ENCODE measurements around the gene BRAF. TPM values are rescaled to one million over a fixed set of nuclear protein-coding genes. Genes with fewer than 3 reads are reported as not detected.
"Not testable (repeated sequence)": the region's sequence is repeated elsewhere in the genome, so short reads cannot be mapped to it uniquely, and the experiment has no call there.

BRAF gene
- total RNA-seq, 2 donors from 2014 or later, result 30.8 to 52.9 TPM

GRCh38 chr7:140754506-140754905 is 170.2 kb downstream of the BRAF start:
- Histone ChIP-seq H3K27ac (no peak overlapping the region), H3K4me1 (replicated peaks) (no peaks in the 10 kb centered on the region), H3K9me3 (no peaks in the 10 kb centered on the region), H3K4me3 (no peak overlapping the region), H3K36me3 (no peaks in the 10 kb centered on the region), H3K27me3 (replicated peaks; ENCODE audit: insufficient read depth) (no peaks in the 10 kb centered on the region)
- intact Hi-C loops (cut with DNase I), result no loop called here
- TF ChIP-seq POLR2AphosphoS5 (IDR thresholded peaks at IDR 0.05) (no peak), CTCF (IDR thresholded peaks at IDR 0.05) (no peak), POLR2A (IDR thresholded peaks at IDR 0.05) (no peak)
- WGBS, result 66% methylated on average over 3 of the region's 3 CpGs
- no peak for DNase-seq (ENCODE audit: low spot score)

GRCh38 chr7:140752533-140752932 is 172.2 kb downstream of the BRAF start:
- Histone ChIP-seq H3K27ac (no peak overlapping the region), H3K4me3 (no peak overlapping the region), H3K9me3 (no peaks in the 10 kb centered on the region), H3K4me1 (replicated peaks) (no peaks in the 10 kb centered on the region), H3K27me3 (replicated peaks; ENCODE audit: insufficient read depth) (no peaks in the 10 kb centered on the region), H3K36me3 (no peaks in the 10 kb centered on the region)
- TF ChIP-seq POLR2A (IDR thresholded peaks at IDR 0.05) (no peak), CTCF (IDR thresholded peaks at IDR 0.05) (no peak), POLR2AphosphoS5 (IDR thresholded peaks at IDR 0.05) (no peak)
- 97% methylated on average over 1 of the region's 1 CpG for WGBS
- intact Hi-C loops (cut with DNase I), result no loop called here
- DNase-seq (ENCODE audit: low spot score), result no peak

GRCh38 chr7:140746751-140747150 is 178.0 kb downstream of the BRAF start:
- H3K4me3 ChIP-seq, result no peak overlapping the region
- WGBS, result 98% methylated on average over 2 of the region's 2 CpGs
- H3K36me3 ChIP-seq, result no peaks in the 10 kb centered on the region
- intact Hi-C loops (cut with DNase I), result no loop called here
- TF ChIP-seq CTCF (IDR thresholded peaks at IDR 0.05), result no peak
- TF ChIP-seq POLR2A (IDR thresholded peaks at IDR 0.05), result no peak
- TF ChIP-seq POLR2AphosphoS5 (IDR thresholded peaks at IDR 0.05), result no peak
- no peaks in the 10 kb centered on the region for H3K9me3 ChIP-seq
- H3K27me3 ChIP-seq (replicated peaks; ENCODE audit: insufficient read depth), result no peaks in the 10 kb centered on the region
- no peak overlapping the region for H3K27ac ChIP-seq
- H3K4me1 ChIP-seq (replicated peaks), result no peaks in the 10 kb centered on the region
- no peak for DNase-seq (ENCODE audit: low spot score)

GRCh38 chr7:140745266-140746058 is 179.3 kb downstream of the BRAF start:
- Histone ChIP-seq H3K4me1 (replicated peaks) (no peaks in the 10 kb centered on the region), H3K4me3 (no peak overlapping the region), H3K36me3 (no peaks in the 10 kb centered on the region), H3K27me3 (replicated peaks; ENCODE audit: insufficient read depth) (no peaks in the 10 kb centered on the region), H3K27ac (no peak overlapping the region), H3K9me3 (no peaks in the 10 kb centered on the region)
- intact Hi-C loops (cut with DNase I), result no loop called here
- no peak for TF ChIP-seq CTCF (IDR thresholded peaks at IDR 0.05)
- no peak for TF ChIP-seq POLR2A (IDR thresholded peaks at IDR 0.05)
- TF ChIP-seq POLR2AphosphoS5 (IDR thresholded peaks at IDR 0.05), result no peak
- WGBS, result 86% methylated on average over 6 of the region's 6 CpGs
- no peak for DNase-seq (ENCODE audit: low spot score)

- WGBS, result 69% methylated on average over 2 of the region's 2 CpGs
- no peak for DNase-seq (ENCODE audit: low spot score)
- H3K36me3 ChIP-seq, result no peaks in the 10 kb centered on the region
- intact Hi-C loops (cut with DNase I), result no loop called here
- H3K4me1 ChIP-seq (replicated peaks), result no peaks in the 10 kb centered on the region
- no peaks in the 10 kb centered on the region for H3K27me3 ChIP-seq (replicated peaks; ENCODE audit: insufficient read depth)
- H3K4me3 ChIP-seq, result no peak overlapping the region
- no peaks in the 10 kb centered on the region for H3K9me3 ChIP-seq
- no peak overlapping the region for H3K27ac ChIP-seq
- TF ChIP-seq POLR2A (IDR thresholded peaks at IDR 0.05), result no peak
- TF ChIP-seq POLR2AphosphoS5 (IDR thresholded peaks at IDR 0.05), result no peak
- TF ChIP-seq CTCF (IDR thresholded peaks at IDR 0.05), result no peak
Observed at GRCh38 chr7:140744005-140744404, 180.7 kb downstream of the BRAF start.

- H3K27me3 ChIP-seq (replicated peaks; ENCODE audit: insufficient read depth); H3K36me3 ChIP-seq; H3K4me3 ChIP-seq; H3K4me1 ChIP-seq (replicated peaks); H3K27ac ChIP-seq; intact Hi-C loops (cut with DNase I); DNase-seq (ENCODE audit: low spot score); H3K9me3 ChIP-seq: not testable (repeated sequence)
- WGBS, result 100% methylated on average over 2 of the region's 4 CpGs
Observed at GRCh38 chr7:140743255-140743654, 181.5 kb downstream of the BRAF start.

All from prostate gland (tissue), 2 donors.